ENCODE data around the gene GPR17.

- no peak for TF ChIP-seq CTCF (IDR thresholded peaks at IDR 0.05)
- no peak for TF ChIP-seq POLR2A (IDR thresholded peaks at IDR 0.05)
Observed at GRCh38 chr2:127638361-127639110, 7.4 kb upstream of the GPR17 start.

All from adrenal gland (tissue), 5 donors.